ENCODE results near the gene PRRT2.
"Not testable (repeated sequence)": the region's sequence is repeated elsewhere in the genome, so short reads cannot be mapped to it uniquely, and the experiment has no call there.

The PRRT2 gene

DNA sequence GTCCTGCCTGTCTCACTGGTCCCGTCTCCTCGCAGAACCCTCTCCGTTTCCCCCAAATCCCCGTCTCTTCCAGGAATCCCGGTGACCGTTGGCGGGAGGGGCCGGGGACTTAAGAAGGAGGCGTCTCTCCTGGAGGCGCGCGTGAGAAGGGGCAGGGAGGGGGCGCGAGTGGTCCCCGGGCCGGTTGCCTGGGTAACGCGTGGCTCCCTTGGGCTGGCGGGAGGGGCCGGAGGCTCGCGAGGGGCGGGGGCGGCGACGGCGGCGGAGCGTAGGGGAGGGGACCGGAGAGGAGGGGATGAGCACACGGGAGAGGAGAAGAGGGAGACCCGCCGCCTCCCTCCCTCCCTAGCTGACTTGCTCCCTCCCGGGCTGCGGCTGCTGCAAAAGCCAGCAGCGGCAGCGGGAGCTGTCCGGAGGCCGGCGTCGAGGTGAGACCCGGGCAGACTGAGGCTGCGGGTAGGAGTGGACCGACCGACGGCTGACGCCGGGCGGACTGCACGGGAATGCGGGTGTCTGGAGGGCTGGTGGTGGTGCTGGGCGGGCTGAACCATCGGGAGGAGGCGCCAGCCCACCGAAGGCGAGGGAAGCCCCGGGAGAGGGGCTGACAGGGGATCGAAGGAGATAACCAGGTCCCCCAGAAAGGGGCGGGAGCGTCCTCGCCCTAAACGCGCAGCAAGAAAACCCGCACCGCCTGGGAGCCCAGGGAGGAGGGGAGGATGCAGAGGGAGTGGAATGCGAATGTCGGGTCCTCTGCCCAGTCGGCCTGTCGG, at the start of gene PRRT2:
Gene PRRT2 (plus strand): TSS at position 298 of the 770 bp plus-strand sequence. CDS start 862 bp downstream, outside the sequence.
- DNase-seq: peak; percentile 72

DNA sequence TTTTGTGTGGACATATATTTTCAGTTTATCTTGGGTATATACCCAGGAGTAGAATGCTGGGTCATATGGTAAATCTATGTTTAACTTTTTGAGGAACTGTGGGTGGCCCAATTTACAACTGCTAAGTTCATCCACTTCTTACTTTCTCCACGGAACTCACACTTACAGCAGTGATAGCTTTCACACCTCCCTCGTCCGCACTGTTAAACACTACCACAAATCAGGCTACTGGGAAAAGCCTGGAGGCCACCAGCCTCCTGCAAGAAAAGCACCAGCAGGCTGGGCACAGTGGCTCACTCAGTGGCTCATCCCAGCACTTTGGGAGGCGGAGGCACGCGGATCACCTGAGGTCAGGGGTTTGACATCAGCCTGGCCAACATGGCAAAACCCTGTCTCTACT, 48.7 kb upstream of the PRRT2 start:
- DNase-seq: no peak

DNA sequence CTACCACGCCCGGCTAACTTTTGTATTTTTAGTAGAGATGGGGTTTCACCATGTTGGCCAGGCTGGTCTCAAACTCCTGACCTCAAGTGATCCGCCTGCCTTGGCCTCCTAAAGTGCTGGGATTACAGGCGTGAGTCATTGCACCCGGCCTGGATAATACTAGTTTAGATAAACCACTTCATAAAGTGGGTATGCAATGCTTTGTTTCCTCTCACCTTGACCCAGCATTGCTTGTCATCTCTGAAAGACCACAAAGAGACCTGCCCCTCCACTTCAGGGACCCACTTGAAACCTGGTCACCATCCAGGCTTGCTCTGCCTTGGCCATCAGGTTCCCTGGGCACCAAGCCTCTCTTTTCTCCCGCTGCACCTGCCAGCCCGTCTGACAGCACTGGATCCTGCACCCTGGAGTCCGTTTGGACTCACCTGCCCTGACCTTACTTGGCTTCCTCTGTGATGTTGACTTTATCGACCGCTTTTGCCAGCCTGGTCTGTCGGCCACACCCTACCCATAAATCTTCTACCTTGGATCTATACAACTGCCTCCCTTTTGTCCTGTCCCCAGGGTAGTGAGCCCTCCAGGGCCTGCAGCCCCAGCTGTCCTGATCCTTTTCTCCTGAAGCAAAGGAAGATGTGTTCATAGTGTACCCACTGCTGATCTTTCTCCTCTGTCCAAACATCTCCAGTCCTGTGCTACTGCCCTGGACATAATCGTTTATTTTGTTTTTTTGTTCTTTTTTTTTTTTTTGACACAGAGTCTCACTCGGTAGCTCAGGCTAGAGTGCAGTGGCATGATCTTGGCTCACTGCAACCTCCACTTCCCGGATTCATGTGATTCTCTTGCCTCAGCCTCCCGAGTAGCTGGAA, 46.6 kb upstream of the PRRT2 start:
- DNase-seq: peak; percentile 81

DNA sequence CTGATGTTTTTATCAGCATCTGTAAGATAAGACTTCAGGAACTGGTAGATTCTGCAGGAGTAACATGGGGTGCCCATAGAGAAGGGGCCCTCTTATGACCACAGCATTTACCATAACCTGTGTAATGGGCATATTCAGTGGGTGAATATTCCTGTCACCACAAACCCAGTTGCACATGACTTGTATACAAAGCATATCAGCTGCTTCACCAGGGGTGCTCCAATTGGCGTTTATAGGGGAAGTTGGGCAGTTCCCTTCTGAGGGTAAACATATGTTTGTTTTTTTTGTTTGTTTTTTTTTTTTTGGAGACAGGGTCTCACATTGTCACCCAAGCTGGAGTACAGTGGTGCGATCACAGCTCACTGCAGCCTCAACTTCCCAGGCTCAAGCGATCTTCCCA, 45.4 kb upstream of the PRRT2 start:
- no peak for DNase-seq

GRCh38 chr16:29767062-29767461, 44.9 kb upstream of the PRRT2 start:
- no peak for DNase-seq

- no peak for DNase-seq
Measured at GRCh38 chr16:29769507-29769906, 42.5 kb upstream of the PRRT2 start.

DNA sequence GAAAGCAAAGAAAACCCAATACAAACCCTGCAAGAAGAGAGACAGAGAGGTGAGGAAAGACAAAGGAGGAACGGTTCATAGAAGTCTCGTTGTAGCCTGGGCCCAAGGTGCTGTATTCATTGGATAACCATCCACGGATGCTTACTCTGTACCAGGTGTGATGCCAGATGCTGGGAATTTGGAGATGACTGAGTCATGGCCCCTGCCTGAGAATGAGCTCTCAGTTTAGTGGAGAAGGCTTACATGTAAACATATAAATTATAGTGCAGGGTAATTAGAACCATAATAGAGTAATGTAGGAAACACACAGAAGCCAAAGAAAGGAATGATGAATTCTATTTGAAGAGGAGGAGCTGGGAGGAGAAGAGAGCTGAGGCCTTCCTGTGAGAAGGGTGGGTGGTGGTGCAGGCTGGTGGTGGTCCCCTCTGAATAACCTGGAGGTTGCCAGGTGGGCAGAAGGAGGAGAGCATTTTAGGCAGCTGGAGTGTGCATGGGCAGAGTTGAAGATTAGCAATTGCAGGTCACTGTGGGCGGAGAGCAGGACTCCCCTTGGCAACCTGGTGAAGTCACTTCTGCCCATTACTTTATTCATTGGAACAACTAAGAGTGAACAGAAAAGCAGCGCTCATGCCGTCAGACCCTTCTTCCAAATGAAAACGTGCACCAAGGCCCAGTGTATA, 41.6 kb upstream of the PRRT2 start:
- no peak for DNase-seq

DNA sequence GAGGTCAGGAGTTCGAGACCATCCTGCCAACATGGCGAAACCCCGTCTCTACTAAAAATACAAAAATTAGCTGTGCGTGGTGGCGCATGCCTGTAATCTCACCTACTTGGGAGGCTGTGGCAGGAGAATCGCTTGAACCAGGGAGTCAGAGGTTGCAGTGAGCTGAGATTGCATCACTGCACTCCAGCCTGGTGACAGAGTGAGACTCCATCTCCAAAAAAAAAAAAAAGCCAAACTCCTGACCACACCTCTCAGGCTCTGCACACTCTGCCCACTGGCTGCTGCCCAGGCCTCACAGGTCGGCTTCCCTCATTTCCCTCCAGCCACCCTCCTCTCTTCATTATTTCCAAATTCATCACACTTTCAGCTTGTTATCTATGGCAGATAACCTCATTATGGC, 39.7 kb upstream of the PRRT2 start:
- DNase-seq: not testable (repeated sequence)

DNA sequence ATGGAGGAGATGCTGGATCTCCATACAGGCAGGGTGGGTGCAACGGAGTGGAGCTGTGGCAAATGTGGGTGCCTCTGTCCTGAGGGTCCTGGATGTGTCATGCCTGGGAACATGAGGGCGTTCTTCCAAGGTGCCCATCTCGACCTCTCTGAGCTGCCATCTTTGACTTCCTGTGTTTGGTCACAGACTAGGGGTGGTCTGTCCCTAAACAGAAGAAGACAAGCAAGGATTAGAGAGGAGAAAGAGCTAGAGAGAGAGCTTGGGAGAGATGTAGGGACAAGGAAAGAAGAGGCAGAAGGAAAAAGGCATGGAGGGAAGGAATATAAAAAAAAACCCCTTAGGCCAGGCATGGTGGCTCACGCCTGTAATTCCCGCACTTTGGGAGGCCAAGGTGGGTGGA, 37.3 kb upstream of the PRRT2 start:
- DNase-seq: no peak

DNA sequence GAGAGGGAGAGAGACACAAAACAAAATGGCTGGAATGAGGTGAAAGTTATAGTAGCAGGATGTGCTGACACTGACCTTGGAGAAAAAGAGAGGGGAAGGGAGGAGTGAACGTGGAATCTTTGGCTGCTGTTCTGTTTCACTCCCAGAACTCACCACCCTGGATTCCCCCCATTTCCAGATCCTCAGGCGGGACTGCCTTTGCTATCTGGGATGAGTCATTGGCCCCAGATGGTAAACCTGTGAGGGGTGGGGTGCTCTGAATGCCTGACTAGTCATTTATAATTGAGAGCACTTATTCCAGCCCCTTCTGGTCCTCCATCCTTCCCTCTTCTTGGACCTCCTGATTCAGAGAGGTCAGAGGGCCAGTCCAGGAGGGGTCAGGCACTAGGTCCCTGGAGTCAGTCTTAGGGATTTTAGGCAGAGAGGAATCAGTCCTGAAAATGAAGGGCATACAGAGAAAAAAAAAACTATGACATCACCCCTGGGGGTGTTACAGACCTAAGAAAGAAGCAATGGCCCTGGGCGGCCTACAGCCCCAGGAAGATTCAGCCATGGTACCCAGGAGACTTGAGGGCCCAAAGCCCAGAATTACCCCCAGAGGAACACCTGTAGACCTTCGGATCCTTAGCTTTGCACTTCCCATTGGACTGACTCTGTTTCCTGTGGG, 36.1 kb upstream of the PRRT2 start:
- DNase-seq: no peak

GRCh38 chr16:29777576-29778350, 34.2 kb upstream of the PRRT2 start, which contains the start of gene ZG16:
Gene ZG16 (plus strand): TSS chr16:29778256. CDS start chr16:29779267, 1,011 bp downstream.
- no peak for DNase-seq

GRCh38 chr16:29779474-29779873, 32.5 kb upstream of the PRRT2 start:
- no peak for DNase-seq

DNA sequence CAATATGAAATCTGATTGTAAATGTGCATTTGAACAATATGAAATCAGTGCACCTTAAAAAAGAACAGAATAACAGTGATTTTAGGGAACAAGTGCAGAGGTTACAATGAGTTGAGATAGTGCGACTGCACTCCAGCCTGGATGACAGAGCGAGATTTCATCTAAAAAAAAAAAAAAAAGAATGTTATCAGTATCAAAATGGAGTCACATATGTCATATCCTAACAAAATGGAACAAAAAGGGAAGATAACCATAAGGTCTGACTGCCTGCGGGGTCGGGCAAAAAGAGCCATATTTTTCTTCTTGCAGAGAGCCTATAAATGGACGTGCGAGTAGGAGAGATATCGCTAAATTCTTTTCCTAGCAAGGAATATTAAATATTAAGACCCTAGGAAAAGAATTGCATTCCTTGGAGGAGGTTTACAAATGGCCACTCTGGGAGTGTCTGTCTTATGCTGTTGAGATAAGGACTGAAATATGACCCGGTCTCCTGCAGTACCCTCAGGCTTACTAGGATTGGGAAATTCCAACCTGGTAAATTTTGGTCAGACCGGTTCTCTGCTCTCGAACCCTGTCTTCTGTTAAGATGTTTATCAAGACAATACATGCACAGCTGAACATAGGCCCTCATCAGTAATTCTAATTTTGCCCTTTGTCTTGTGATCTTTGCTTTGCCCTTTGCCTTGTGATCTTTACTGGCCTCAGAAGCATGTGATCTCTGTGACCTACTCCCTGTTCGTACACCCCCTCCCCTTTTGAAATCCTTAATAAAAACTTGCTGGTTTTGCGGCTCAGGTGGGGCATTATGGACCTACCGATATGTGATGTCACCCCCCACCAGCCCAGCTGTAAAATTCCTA, 28.7 kb upstream of the PRRT2 start:
- DNase-seq: not testable (repeated sequence)

GRCh38 chr16:29784157-29784556, 27.8 kb upstream of the PRRT2 start:
- DNase-seq: no peak

GRCh38 chr16:29784901-29785500, 27.0 kb upstream of the PRRT2 start:
- DNase-seq: no peak

DNA sequence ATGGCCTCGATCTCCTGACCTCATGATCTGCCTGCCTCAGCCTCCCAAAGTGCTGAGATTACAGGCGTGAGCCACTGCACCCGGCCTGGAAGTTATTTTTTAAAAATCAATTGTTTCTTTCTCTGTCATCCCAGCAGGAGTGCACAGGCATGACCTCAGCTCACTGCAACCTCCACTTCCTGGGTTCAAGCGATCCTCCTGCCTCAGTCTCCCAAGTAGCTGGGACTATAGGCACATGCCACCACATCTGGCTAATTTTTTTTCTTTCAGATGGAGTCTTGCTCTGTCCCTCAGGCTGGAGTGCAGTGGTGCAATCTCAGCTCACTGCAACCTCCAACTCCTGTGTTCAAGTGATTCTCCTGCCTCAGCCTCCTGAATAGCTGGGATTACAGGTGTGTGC, 24.8 kb upstream of the PRRT2 start:
- DNase-seq: not testable (repeated sequence)

GRCh38 chr16:29789775-29790182, 22.2 kb upstream of the PRRT2 start:
- no peak for DNase-seq

DNA sequence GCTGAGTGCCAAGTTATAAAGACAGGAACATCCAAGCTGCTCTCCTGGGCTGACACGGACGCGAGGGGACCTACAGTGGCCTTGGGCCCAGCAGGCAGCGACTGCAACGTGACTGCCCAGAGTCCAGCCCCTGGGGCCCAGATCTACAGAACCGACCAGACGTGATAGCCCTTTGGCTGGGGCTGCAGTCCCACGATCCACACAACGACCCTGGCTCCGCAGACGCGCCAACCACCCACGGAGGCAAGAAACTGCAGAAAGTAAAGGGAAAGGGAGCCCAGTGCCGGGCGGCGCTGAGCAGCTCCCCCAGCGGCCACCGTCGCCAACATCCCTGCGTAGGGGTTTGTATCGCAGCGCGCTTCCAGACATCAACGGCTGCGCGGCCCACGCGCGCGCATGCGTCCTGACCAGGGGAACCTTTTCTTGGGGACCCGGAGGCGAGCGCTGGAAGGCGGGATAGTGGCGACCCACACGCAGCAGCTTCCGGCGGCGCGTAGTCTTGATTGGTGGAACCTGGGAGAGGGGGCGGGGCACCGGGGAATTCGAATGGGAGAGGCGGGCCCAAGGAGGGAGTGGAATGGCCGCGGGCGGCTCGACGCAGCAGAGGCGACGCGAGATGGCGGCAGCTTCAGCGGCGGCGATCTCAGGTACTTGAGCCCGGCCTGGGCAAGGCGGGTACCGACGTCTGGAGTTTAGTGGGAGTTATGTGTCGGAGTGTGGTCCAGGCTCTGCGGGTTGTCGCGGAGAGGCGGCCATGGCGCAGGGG, 21.6 kb upstream of the PRRT2 start, which contains the start of gene KIF22:
Gene KIF22 (plus strand): TSS at position 569 of the 766 bp plus-strand sequence. CDS start 9 bp downstream, at position 578.
- DNase-seq: peak; percentile 100

All from NCI-H345 (cell line).